Cardiac fibroblast (primary cell): Measurements from ENCODE around the gene LRPAP1.
"Not testable (repeated sequence)": the region's sequence is repeated elsewhere in the genome, so short reads cannot be mapped to it uniquely, and the experiment has no call there.

Experiments used
- DNase-seq, 2 donors: peaks; one replicate each; pipeline versions ENCODE4 v3.0.0 to v3.0.0-alpha.2; 2010; ENCODE audit warnings: low read depth in 2 of 2
- H3K4me3 ChIP-seq, 2 donors: replicated peaks in 1 of 2; 1 replicate in 1 of 2; 2 replicates in 1 of 2; pipeline ENCODE4 v1.5.1; 2011; ENCODE audit warnings: low read depth in 2 of 2, low read length in 2 of 2, mild to moderate bottlenecking in 2 of 2, moderate library complexity in 1 of 2
- CTCF ChIP-seq: IDR thresholded peaks from one replicate; pipeline ENCODE4 v1.5.1; 2011; ENCODE audit warnings: low read depth, mild to moderate bottlenecking, low read length, inconsistent platforms

The LRPAP1 gene

DNA sequence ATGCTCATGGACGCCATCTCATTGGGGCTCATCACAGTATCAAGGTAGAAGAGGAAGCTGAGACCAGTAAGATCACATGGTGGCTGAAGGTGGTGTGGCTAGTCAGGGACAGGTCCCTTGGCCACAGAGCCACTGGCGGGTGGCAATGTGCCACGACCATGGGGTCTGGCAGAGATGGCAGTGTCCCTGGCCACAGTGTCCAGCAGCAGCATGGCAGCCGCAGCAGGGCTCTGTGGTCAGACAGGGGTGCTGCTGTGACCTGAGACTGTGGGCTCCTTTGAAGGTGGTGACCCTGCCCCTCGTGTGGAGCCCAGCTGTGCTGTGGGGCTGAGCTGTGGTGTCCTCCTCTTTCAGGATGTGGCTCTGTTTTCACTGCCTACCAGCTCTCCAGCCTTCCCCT lies 71.3 kb downstream of the LRPAP1 start:
- no peak overlapping the region for H3K4me3 ChIP-seq
- no peak for DNase-seq
- TF ChIP-seq CTCF, result no peak

- not testable (repeated sequence) for DNase-seq, H3K4me3 ChIP-seq
Measured at GRCh38 chr4:3459156-3459555, 73.1 kb downstream of the LRPAP1 start.

GRCh38 chr4:3458371-3458770 lies 73.9 kb downstream of the LRPAP1 start:
- DNase-seq, result no peak
- TF ChIP-seq CTCF, result no peak
- H3K4me3 ChIP-seq, result no peak overlapping the region

GRCh38 chr4:3455596-3455995 lies 76.6 kb downstream of the LRPAP1 start:
- DNase-seq, H3K4me3 ChIP-seq: not testable (repeated sequence)
